OCI-M2 (cell line): ENCODE measurements around the gene CYP2S1.
"Not testable (repeated sequence)": the region's sequence is repeated elsewhere in the genome, so short reads cannot be mapped to it uniquely, and the experiment has no call there.

Source experiments
- DNase-seq: peaks from one replicate; lab custom pipeline; 2025; ENCODE audit not compliant: unreplicated experiment; lab: John Stamatoyannopoulos, UW

The CYP2S1 gene

GRCh38 chr19:41226053-41226873 is 33.2 kb downstream of the CYP2S1 start:
- DNase-seq, result no peak

GRCh38 chr19:41226874-41227390 is 33.9 kb downstream of the CYP2S1 start:
- no peak for DNase-seq

DNA sequence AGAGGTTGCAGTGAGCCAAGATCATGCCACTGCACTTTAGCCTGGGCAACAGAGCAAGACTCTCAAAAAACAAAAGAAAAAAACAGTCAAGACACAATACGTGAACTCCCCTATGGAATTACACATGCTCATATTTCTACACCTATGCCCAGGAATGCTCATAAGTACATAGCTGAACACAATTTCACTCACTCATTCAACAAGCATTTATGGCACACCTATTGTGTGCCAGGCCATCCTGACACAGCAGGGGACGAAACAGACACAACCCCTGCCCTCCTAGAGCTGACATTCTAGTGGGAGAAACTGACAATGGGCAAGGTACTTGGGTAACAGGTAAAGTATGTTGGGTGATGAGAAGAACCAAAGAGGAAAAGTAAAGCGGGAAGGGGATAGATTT is 35.5 kb downstream of the CYP2S1 start:
- no peak for DNase-seq

DNA sequence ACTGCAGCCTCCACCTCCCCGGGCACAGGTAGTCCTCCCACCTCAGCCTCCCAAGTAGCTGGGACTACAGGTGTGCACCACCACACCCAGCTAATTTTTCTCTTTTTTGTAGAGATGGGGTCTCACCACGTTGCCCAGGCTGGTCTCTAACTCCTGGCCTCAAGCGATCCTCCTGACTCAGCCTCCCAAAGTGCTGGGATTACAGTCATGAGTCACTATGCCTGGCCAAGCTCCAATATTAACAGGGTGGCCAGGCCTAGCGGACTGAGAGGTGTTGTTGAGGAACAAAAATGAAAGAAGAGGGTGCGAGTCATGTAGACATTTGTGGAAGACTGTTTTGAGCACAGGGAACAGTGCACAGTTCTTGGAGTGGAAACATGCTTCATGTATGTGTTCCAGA is 36.3 kb downstream of the CYP2S1 start:
- DNase-seq, result not testable (repeated sequence)

DNA sequence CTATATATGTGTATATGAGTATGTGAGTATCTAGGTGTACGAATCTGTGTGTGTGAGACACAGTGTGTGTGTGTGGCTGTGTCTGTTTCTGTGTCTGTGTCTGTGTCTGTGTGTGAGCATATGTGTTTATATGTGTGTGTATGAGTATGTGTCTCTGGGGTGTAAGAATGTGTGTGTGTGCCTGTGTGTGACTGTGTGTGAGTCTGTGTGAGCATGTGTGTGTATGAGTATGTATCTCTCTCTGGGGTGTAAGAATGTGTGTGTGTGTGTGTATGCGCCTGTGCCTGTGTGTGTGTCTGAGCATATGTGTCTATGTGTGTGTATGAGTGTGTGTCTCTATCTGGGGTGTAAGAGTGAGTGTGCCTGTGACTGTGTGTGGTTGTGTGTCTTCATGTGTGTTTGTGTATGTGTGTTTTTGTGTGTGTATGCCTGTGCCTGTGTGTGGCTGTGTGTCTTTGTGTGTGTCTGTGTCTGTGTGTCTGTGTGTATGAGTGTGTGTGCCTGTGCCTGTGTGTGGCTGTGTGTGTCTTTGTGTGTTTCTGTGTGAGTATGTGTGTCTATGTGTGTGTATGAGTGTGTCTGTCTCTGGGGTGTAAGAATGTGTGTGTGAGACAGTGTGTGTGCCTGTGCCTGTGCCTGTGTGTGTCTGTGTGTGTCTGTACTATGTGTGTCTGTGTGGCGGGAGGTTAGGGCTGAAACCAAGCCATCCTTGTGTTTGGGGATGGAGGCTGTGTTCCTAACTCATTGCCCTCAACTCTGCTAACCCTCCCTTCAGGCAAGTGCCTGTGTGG is 37.2 kb downstream of the CYP2S1 start:
- DNase-seq, result no peak

GRCh38 chr19:41232686-41233085 is 39.7 kb downstream of the CYP2S1 start:
- DNase-seq, result no peak

GRCh38 chr19:41233748-41234240 is 40.8 kb downstream of the CYP2S1 start:
- no peak for DNase-seq

DNA sequence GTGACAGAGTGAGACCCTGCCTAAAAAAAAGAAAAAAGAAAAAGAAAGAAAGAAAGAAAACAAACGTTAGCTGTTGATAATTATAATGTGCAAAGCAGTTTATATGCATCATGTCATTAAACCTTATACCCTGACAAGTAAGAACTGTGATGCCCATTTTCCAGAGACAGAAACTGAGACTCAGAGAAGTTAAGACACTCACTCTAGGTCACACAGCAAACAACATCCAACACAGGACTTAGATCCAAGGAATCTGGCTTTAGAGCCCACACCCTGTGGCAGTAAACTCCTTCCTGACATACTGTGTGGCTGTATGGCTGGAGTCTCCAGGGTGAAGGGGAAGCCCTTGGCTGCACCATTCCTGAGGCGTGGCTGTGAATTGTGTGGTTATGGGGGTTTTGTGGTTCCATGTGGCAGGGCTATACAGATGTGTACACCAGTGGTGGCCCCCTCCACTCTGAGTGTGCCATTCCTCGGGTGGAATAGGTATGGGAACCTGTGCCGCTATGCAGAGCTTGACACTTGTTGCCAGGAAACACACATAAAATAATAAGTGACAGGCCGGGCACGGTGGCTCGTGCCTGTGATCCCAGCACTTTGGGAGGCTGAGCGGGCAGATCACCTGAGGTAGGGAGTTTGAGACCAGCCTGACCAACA is 41.6 kb downstream of the CYP2S1 start:
- no peak for DNase-seq

DNA sequence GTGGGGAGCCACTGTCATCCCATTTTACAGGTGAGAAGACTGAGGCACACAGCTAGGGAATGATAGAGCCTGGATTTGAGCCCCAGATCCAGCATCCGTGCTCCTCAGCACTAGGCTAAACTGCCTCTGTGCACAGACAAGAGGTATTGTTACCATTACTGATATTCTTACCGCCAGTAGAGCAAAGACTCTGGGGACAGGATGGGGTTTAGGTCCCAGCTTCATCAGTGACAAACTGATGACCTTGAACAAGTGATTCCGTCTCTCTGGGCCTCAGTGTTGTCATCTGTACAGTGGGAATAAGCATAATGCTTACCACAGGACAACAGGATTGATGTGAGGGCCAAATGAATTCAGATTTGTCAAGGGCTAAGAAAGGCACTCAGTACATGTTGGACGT is 42.5 kb downstream of the CYP2S1 start:
- no peak for DNase-seq

GRCh38 chr19:41238244-41238643 is 45.2 kb downstream of the CYP2S1 start:
- no peak for DNase-seq

GRCh38 chr19:41239363-41239762 is 46.3 kb downstream of the CYP2S1 start:
- DNase-seq, result no peak

- DNase-seq, result no peak
These were observed 47.0 kb downstream of the CYP2S1 start for GRCh38 chr19:41239961-41240574.

GRCh38 chr19:41241859-41242258 is 48.8 kb downstream of the CYP2S1 start:
- DNase-seq, result no peak

- no peak for DNase-seq
These were observed 51.1 kb downstream of the CYP2S1 start for GRCh38 chr19:41244117-41244516.

GRCh38 chr19:41245843-41246242 is 52.8 kb downstream of the CYP2S1 start:
- DNase-seq, result no peak

DNA sequence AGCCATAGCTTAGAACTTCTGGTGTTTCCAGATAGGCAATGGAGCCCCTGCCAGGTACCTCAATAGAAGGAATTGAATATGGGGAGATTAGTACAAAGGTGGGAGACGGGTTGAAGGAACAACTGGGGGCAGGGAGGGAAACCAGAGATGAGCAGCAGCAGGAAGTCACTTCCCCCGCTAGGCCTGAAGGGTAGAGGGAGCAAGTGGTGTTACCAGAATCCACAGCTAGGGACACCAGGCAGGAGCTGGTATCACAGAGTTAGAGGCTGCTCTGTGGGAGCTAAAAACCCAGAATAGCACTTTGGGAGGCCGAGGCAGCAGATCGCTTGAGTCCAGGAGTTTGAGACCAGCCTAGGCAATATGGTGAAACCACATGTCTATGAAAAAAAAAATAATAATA is 55.9 kb downstream of the CYP2S1 start:
- DNase-seq, result no peak

DNA sequence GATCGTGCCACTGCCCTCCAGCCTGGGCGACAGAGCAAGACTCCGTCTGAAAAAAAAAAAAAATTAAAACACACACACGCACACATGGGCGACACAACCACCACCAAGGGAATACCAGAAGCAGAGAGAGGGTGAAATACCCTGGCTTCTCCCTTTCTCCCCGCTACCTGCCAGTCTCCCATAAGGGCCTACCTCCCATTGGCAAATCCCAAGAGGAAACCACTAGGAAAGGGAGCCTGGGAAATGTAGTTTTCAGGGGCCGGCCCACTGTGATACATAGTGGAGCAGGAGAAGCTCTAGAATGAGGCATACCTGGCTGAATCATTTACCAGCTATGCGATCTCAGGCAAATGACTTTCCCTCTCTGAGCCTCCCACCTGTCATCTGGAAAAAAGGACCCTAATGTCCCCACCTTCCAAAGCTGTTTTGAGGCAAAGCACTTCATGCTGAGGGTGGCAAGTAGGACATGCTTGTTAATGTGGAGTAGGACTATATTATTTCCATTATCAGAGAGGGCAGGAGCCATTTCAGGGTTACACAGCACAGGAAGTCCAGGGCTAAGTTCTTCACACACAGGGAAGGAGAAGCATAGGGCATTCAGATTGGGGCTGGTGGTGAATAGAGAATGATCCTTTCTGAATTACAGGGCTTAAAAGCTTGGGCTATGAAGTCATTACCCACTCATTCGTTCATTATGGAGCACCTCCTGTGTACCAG is 56.8 kb downstream of the CYP2S1 start:
- DNase-seq, result no peak

DNA sequence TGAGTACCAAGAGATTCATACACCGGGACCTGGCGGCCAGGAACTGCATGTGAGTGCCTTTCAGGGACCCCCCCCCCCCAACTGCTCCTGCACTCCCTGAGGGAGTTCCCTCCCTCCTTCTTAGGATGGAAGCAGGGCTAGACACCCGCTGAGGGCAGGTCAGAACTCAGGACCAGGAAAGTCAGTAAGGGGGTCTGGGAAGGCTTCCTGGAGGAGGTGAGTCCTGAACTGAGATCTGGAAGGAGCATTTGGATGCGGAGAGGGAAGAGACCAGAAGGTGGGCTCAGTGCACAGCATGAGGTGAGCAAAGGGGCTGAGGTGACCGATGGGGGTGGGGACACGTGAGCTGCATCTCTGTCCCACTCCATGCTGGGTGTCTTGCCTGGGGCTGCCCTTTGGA is 60.6 kb downstream of the CYP2S1 start:
- DNase-seq, result no peak

DNA sequence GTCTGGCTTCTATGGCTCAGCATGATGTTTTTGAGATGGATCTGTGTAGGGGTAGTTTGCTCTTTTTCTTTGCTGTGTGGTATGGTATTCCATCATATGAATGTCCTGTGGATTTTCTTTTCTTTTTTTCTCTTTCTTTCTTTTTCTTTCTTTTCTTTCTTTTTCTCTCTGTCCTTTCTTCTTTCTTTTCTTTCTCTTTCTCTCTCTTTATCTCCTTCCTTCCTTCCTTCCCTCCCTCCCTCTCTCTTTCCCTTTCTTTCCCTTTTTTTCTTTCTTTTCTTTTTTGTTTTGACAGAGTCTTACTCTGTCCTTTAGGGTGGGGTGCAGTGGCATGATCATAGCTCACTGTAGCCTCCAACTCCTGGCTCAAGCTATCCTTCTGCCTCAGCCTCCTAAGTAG is 62.2 kb downstream of the CYP2S1 start:
- DNase-seq, result no peak
